Measurements from ENCODE around the gene MED1. TPM values are rescaled to one million over a fixed set of nuclear protein-coding genes. Genes with fewer than 3 reads are reported as not detected.

Gene MED1
- total RNA-seq, 1 donor from 2014 or later = 45.9 TPM

- H3K4me1 Mint-ChIP-seq (ENCODE audit: unreplicated experiment) = peaks cover 37% of the 10 kb centered on the region
- no peaks in the 10 kb centered on the region for H3K27me3 Mint-ChIP-seq (ENCODE audit: unreplicated experiment)
- no peak for DNase-seq (ENCODE audit: extremely low spot score, unreplicated experiment)
- peaks cover 4% of the 10 kb centered on the region for H3K36me3 Mint-ChIP-seq (ENCODE audit: unreplicated experiment)
- peak overlapping the region; percentile 95 for H3K4me3 Mint-ChIP-seq (ENCODE audit: unreplicated experiment)
- H3K9me3 Mint-ChIP-seq (ENCODE audit: unreplicated experiment) = no peaks in the 10 kb centered on the region
- no peak for TF ChIP-seq CTCF (IDR thresholded peaks at IDR 0.05)
- H3K27ac Mint-ChIP-seq (ENCODE audit: unreplicated experiment) = peak overlapping the region; percentile 98
Observed at GRCh38 chr17:39462631-39463375, 11.7 kb upstream of the MED1 start.

- H3K4me3 Mint-ChIP-seq (ENCODE audit: unreplicated experiment) = peak overlapping the region; percentile 95
- peak overlapping the region; percentile 98 for H3K27ac Mint-ChIP-seq (ENCODE audit: unreplicated experiment)
- no peak for DNase-seq (ENCODE audit: extremely low spot score, unreplicated experiment)
- no peaks in the 10 kb centered on the region for H3K27me3 Mint-ChIP-seq (ENCODE audit: unreplicated experiment)
- TF ChIP-seq CTCF (IDR thresholded peaks at IDR 0.05) = no peak
- H3K4me1 Mint-ChIP-seq (ENCODE audit: unreplicated experiment) = peaks cover 32% of the 10 kb centered on the region
- H3K36me3 Mint-ChIP-seq (ENCODE audit: unreplicated experiment) = peaks cover 4% of the 10 kb centered on the region
- no peaks in the 10 kb centered on the region for H3K9me3 Mint-ChIP-seq (ENCODE audit: unreplicated experiment)
Observed at GRCh38 chr17:39461926-39462569, 11.0 kb upstream of the MED1 start.

- Mint-ChIP-seq H3K36me3 (ENCODE audit: unreplicated experiment) (peaks cover 2% of the 10 kb centered on the region), H3K4me3 (ENCODE audit: unreplicated experiment) (peak within 1 kb of the TSS; percentile 95), H3K27ac (ENCODE audit: unreplicated experiment) (peak within 1 kb of the TSS; percentile 98), H3K27me3 (ENCODE audit: unreplicated experiment) (no peaks in the 10 kb centered on the region), H3K4me1 (ENCODE audit: unreplicated experiment) (peaks cover 31% of the 10 kb centered on the region), H3K9me3 (ENCODE audit: unreplicated experiment) (no peaks in the 10 kb centered on the region)
- TF ChIP-seq CTCF (IDR thresholded peaks at IDR 0.05) = no peak
- peak; percentile 97 for DNase-seq (ENCODE audit: extremely low spot score, unreplicated experiment)
Observed at GRCh38 chr17:39461113-39461925, 10.3 kb upstream of the MED1 start, which contains the start of gene CDK12. CDK12 (plus strand) TSS chr17:39461486; CDS start chr17:39462072, 586 bp downstream.

GRCh38 chr17:39455919-39456318 lies 4.9 kb upstream of the MED1 start:
- no peak for DNase-seq (ENCODE audit: extremely low spot score, unreplicated experiment)

More at GRCh38 chr17:39455919-39456318, 4.9 kb upstream of the MED1 start:
- no peak for TF ChIP-seq CTCF (IDR thresholded peaks at IDR 0.05)
- no peaks in the 10 kb centered on the region for H3K36me3 Mint-ChIP-seq (ENCODE audit: unreplicated experiment)
- no peaks in the 10 kb centered on the region for H3K9me3 Mint-ChIP-seq (ENCODE audit: unreplicated experiment)
- H3K4me3 Mint-ChIP-seq (ENCODE audit: unreplicated experiment) = no peak overlapping the region
- H3K27me3 Mint-ChIP-seq (ENCODE audit: unreplicated experiment) = no peaks in the 10 kb centered on the region
- H3K27ac Mint-ChIP-seq (ENCODE audit: unreplicated experiment) = no peak overlapping the region
- H3K4me1 Mint-ChIP-seq (ENCODE audit: unreplicated experiment) = peaks cover 5% of the 10 kb centered on the region

Measured in osteocyte (in vitro differentiated cells).